ENCODE measurements around the gene LXN.

DNA sequence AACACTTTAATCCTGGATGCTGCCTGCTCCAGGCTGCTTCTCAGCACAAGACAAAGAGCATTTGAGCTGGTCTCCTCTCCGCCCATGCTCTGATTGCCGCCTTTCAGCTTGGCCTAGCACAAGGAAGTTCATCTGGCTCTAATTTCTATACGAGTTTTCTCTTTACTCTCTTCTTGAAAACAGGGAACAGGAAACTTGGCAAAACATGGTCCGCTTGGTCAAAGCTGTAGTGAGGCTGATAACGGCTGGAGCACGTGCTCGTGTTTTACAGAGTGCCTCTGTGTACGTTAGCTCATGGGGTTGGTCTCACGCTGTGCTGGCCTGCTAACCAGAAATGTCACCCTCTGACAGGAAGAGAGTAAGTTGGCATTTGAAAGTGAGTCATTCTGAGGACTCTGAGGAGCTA, 40.6 kb upstream of the LXN start:
- TF ChIP-seq GATA3 (IDR thresholded peaks at IDR 0.05; ENCODE audit: low read depth, low read length) (no peak), GATA2 (IDR thresholded peaks at IDR 0.05; ENCODE audit: low read depth, low read length) (no peak)
